Measurements from ENCODE around the gene FBLN2.
"Not testable (repeated sequence)": the region's sequence is repeated elsewhere in the genome, so short reads cannot be mapped to it uniquely, and the experiment has no call there.

Gene FBLN2

GRCh38 chr3:13549623-13550422, 898 bp downstream of the FBLN2 start:
- no peak for DNase-seq (ENCODE audit: low spot score)

- no peak for DNase-seq (ENCODE audit: low spot score)
Observed at GRCh38 chr3:13550423-13550690, 1.4 kb downstream of the FBLN2 start.

GRCh38 chr3:13550791-13551360, 2.0 kb downstream of the FBLN2 start:
- no peak for DNase-seq (ENCODE audit: low spot score)

DNA sequence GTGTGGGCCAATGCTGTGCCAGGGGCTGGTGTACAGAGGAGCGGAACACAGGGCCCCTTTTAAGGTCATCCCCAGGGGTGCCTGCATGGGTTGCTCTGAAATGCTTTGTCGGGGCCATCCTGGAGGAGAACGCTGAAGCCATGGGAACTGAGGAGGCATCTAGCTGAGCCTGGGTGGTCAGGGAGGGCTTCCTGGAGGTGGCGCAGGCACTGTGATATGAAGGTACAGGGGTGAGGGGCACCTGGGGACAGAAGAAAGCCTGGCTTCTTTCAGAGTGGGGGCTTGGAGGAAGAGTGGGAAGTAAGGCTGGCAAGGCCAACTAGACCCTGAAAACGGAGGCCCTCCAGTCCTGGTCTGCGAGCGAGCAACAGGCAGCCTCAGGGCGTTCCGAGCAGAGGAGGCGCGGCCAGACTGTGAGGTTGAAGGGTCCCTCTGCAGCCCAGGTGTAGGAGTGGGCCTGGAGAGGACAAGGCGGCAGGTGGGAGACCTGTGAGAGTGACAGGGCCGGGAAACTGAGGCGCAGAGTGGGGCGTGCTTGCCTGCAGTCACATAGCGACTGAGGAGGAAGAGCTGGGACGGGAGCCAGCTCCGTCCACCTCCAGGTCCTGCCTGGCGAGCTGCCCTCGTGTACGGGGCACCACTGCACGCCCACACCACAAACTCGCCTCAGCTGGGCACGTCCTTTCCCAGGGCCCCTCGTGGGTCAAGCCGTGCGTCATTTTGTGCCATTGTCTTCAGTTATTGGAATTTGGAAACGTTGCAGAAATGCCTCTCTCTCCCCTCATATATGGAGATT, 4.1 kb downstream of the FBLN2 start:
- no peak for DNase-seq (ENCODE audit: low spot score)

GRCh38 chr3:13553686-13554085, 4.8 kb downstream of the FBLN2 start:
- no peak for DNase-seq (ENCODE audit: low spot score)

DNA sequence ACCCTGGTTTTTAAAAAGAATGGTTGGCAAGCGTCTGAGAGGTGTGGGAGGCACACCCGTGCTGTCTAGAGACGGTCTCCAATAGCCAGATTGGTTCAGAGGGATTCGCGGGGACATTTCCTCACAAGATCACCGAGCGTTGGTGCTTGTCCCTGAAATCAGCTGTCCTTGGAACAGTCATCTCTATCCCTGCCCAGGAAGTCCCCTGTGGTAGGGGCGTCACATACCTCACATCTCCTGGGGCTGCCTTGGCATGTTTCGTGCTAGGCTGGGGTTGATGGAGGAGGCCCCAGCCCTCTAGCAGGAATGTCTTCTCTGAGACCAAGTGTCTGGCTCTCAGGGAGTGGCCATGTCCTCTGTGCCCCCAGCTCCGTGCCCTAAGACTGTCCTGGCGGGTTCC, 6.8 kb downstream of the FBLN2 start:
- DNase-seq (ENCODE audit: low spot score): no peak

- DNase-seq (ENCODE audit: low spot score): no peak
Observed at GRCh38 chr3:13556207-13556606, 7.3 kb downstream of the FBLN2 start.

GRCh38 chr3:13556917-13557316, 8.0 kb downstream of the FBLN2 start:
- DNase-seq (ENCODE audit: low spot score): no peak

DNA sequence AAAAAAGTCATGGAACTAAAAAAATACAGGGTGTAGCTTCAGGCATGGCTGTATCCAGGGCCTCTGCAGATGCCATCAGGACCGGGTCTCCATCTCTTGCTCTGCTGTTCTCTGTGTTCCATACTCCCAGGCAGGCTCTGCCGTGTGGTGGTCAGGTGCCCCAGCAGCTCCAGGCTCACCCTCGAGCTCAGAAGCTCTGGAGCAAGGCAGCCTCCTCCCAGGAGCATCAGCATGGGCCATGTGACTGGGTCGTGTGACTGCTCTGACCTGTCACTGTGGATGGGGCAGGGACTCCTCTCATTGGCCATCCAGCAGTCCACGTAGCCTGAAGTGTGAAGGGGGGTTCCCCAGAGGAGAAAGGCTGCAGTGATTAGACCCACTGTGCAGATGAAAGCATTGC, 8.5 kb downstream of the FBLN2 start:
- no peak for DNase-seq (ENCODE audit: low spot score)

- DNase-seq (ENCODE audit: low spot score): no peak
Observed at GRCh38 chr3:13557926-13558325, 9.0 kb downstream of the FBLN2 start.

DNA sequence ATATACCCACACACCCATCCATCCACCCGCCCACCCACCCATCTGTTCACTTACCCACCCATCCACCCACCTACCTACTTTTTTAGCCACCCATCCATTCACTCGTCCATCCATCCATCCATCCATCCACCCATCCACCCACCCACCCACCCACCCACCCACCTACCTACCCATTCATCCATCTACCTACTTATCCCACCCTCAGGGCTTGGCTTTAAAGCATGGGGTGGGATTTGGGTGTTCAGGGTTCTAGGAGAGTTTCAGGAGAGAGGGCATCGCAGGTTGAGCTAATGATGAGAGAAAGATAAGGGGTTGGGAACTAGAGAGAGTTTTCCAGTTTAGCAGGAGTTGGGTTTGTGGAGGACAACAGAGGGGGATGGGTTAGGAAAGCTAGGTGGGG, 9.7 kb downstream of the FBLN2 start:
- no peak for DNase-seq (ENCODE audit: low spot score)

GRCh38 chr3:13559764-13560525, 11.0 kb downstream of the FBLN2 start:
- DNase-seq (ENCODE audit: low spot score): no peak

- no peak for DNase-seq (ENCODE audit: low spot score)
Observed at GRCh38 chr3:13561376-13561775, 12.5 kb downstream of the FBLN2 start.

GRCh38 chr3:13561967-13562366, 13.0 kb downstream of the FBLN2 start:
- DNase-seq (ENCODE audit: low spot score): no peak

DNA sequence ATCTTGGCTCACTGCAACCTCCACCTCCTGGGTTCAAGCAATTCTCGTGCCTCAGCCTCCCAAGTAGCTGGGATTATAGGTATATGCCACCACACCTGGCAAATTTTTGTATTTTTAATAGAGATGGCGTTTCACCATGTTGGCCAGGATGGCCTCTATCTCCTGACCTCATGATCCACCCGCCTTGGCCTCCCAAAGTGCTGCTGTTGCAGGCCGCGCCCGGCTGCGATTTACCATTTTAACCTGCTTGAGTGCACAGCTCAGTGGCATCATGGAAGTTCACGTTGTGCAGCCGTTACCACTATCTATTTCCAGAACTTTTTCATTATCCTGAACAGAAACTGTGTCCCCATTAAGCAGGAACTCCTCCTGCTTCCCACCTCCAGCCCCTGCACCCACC, 13.5 kb downstream of the FBLN2 start:
- not testable (repeated sequence) for DNase-seq (ENCODE audit: low spot score)

DNA sequence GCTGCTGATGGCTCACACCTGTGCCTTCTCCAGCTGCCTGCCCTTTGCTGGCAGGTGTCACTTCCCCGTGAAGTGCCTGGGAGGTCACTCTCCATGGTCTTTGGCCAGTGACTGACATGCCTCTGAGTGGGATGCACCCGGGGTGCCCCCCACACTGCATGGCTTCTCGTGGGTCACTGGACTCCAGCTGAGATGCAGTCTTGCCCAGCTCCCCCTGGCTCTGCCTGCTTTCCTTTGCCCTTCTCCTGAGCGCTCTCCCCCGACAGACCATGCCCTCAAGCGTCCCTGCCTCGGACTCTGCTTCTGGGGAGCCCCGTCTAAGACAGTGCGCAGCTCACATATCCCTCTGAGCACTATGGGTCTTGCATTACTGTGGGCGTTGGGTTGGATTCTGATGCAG, 14.4 kb downstream of the FBLN2 start:
- DNase-seq (ENCODE audit: low spot score): no peak

DNA sequence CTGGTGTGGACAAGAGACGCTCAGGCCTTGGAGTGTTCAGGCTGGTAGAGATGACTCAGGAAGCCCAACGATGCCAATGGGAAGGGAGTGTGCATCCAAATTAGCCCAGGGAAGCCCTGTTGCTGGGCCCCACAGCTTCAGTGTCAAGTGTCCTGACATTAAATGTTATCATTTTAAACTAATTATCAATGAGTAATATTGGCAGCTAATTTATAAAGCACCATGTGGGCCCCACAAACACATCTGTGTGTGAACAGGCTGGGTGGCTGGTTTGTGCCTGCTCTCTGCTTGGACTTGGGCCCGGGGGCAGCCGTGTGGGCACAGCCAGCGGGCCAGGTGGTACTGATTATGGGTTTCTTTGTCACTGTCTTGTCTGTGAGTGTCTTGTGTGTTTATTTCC, 15.0 kb downstream of the FBLN2 start:
- no peak for DNase-seq (ENCODE audit: low spot score)

- no peak for DNase-seq (ENCODE audit: low spot score)
Observed at GRCh38 chr3:13564751-13565560, 16.0 kb downstream of the FBLN2 start.

DNA sequence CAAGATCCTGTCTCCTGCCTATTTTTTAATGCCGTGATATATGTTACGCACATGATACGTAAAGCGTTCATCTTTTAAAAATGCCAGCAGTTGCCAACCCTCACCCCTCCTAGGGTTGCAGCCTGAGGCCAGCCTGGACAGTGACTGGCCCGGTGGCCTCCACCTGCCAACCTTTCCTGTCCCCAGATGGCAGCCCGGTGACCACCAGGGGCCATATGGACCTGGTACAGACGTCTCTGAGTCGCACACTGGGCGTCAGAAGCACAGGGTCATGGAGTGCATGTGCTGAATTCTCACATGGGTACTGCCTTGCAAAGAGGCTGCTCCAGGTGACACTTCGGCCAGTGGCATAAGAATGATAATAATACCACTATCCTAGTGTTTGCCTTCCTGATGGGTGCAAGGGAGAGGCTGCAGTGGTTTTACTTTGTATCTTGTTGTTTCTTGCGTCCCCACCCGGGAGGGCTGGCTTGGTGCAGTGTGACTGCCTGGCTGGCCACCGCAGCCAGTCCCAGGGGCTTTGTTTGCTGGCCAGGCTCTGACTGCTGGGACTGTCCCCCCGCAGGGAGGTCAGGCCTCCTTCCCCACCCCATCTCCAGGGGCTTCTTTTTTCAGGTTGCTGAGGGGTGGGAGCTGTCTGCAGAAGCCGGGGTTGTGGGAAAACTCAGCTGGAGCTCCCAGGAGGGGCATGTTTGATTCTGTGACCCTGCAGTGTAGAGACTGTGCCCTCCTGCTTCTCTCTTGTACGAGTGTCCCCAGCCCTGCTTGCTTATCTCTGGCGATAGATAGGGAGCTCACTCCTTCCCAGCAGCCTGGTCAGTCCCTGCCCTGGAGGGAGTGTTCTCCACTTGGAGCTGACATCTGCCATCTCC, 16.9 kb downstream of the FBLN2 start:
- DNase-seq (ENCODE audit: low spot score): no peak

- no peak for DNase-seq (ENCODE audit: low spot score)
Observed at GRCh38 chr3:13566453-13566748, 17.5 kb downstream of the FBLN2 start.

- no peak for DNase-seq (ENCODE audit: low spot score)
Observed at GRCh38 chr3:13566769-13567310, 17.9 kb downstream of the FBLN2 start.
